ENCODE results near the gene TTC17.
"Not testable (repeated sequence)": the region's sequence is repeated elsewhere in the genome, so short reads cannot be mapped to it uniquely, and the experiment has no call there.

The TTC17 gene

DNA sequence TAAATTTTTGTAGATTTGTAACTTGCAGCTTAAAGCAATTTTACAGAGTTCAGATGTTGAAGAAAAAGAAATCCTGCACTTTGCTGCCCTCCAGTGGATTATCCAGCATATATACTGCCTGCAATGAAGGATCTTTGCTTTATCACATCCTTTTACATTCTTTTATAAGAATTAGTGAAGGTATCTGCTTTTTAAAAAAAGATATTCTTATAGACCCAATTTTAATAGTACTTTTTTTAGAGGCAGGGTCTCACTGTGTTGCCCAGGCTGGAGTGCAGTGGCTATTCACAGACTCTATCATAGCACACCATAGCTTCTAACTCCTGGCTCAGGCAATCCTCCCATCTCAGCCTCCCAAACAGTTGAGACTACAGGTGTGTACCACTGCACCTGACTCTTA, 60.7 kb downstream of the TTC17 start:
- H3K27me3 ChIP-seq (ENCODE audit: control insufficient read depth, insufficient read depth, low read length), result no peaks in the 10 kb centered on the region
- no peaks in the 10 kb centered on the region for H3K36me3 ChIP-seq (ENCODE audit: control insufficient read depth, insufficient read depth, low read length)
- no peak overlapping the region for H3K9ac ChIP-seq (ENCODE audit: low read depth, low read length)
- no peaks in the 10 kb centered on the region for H3K4me1 ChIP-seq (ENCODE audit: control insufficient read depth, insufficient read depth, low read length)
- no peak overlapping the region for H3K4me3 ChIP-seq (ENCODE audit: low read depth, low read length)
- no peaks in the 10 kb centered on the region for H3K9me3 ChIP-seq (ENCODE audit: control insufficient read depth, insufficient read depth, low read length)

DNA sequence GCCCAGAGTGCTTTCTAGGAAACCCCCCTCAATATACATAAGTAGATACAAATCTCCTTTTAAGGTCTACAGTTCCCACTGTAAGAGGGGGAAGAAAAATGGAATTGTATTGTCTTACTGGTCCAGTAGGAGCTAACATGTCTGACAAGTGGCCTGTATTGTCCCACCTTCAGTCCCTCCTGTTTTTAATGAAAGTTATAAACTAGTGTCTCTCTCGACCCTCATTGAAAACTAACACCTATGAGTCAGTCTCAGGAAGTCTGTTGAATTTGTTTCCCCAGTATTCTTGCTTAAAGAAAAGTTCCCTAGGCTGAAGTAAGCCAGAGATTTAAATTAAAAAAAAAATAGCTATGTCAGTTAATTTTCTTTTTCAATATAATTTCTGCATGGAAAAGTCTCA, 69.3 kb downstream of the TTC17 start:
- H3K27me3 ChIP-seq (ENCODE audit: control insufficient read depth, insufficient read depth, low read length), result no peaks in the 10 kb centered on the region
- no peaks in the 10 kb centered on the region for H3K36me3 ChIP-seq (ENCODE audit: control insufficient read depth, insufficient read depth, low read length)
- H3K9ac ChIP-seq (ENCODE audit: low read depth, low read length), result no peak overlapping the region
- no peak overlapping the region for H3K4me3 ChIP-seq (ENCODE audit: low read depth, low read length)
- no peaks in the 10 kb centered on the region for H3K9me3 ChIP-seq (ENCODE audit: control insufficient read depth, insufficient read depth, low read length)
- no peaks in the 10 kb centered on the region for H3K4me1 ChIP-seq (ENCODE audit: control insufficient read depth, insufficient read depth, low read length)

DNA sequence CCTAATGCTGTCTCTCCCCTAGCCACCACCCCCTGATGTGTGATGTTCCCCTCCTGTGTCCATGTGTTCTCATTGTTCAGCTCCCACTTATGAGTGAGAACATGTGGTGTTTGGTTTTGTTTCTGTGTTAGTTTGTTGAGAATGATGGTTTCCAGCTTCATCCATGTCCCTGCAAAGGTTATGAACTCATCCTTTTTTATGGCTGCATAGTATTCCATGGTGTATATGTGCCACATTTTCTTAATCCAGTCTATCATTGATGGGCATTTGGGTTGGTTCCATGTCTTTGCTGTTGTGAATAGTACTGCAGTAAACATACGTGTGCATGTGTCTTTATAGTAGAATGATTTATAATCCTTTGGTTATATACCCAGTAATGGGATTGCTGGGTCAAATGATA, 72.2 kb downstream of the TTC17 start:
- H3K4me3 ChIP-seq (ENCODE audit: low read depth, low read length); H3K9me3 ChIP-seq (ENCODE audit: control insufficient read depth, insufficient read depth, low read length); H3K4me1 ChIP-seq (ENCODE audit: control insufficient read depth, insufficient read depth, low read length); H3K36me3 ChIP-seq (ENCODE audit: control insufficient read depth, insufficient read depth, low read length); H3K27me3 ChIP-seq (ENCODE audit: control insufficient read depth, insufficient read depth, low read length); H3K9ac ChIP-seq (ENCODE audit: low read depth, low read length): not testable (repeated sequence)

DNA sequence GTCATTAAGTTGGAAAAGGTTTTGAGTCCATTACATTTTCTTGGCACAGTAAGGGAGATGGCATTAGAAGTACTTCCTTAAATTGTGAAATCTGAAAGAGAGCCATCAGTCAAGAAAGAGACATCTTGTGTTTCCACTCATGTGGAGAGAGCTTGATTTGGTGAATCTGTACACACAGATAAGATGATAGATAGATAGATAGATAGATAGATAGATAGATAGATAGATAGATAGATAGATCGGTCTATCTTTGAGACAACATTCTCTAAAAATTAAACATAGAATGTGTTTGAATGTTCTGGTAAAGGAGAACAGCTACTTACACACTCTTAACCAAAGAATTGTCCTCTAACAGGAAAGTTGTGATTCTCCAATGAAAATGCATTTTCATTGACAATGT, 76.2 kb downstream of the TTC17 start:
- Histone ChIP-seq H3K36me3 (ENCODE audit: control insufficient read depth, insufficient read depth, low read length) (no peaks in the 10 kb centered on the region), H3K4me3 (ENCODE audit: low read depth, low read length) (no peak overlapping the region)

DNA sequence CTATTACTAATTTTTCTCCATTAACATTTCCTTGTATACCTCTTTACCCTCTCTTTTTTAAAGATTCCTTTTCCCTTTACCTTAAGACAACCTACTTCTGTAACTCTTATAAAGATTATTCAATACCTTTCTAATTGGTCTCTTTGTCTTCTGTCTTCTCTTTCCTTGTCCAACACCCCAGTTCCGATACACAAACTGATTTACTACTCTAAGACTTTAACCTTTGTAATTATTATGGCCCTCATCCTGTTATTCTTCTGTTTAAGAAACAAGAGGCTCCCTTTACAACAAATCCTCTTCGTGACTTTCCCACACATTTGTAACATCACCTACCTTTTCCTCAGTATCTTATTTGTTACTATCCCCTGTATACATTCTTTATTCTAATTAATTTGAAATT, 81.8 kb downstream of the TTC17 start:
- no peaks in the 10 kb centered on the region for H3K9me3 ChIP-seq (ENCODE audit: control insufficient read depth, insufficient read depth, low read length)
- peaks cover 4% of the 10 kb centered on the region for H3K36me3 ChIP-seq (ENCODE audit: control insufficient read depth, insufficient read depth, low read length)

More for the DNA sequence above, 76.2 kb downstream of the TTC17 start:
- Histone ChIP-seq H3K27me3 (ENCODE audit: control insufficient read depth, insufficient read depth, low read length) (no peaks in the 10 kb centered on the region), H3K4me1 (ENCODE audit: control insufficient read depth, insufficient read depth, low read length) (no peaks in the 10 kb centered on the region), H3K9ac (ENCODE audit: low read depth, low read length) (no peak overlapping the region), H3K9me3 (ENCODE audit: control insufficient read depth, insufficient read depth, low read length) (no peaks in the 10 kb centered on the region)

DNA sequence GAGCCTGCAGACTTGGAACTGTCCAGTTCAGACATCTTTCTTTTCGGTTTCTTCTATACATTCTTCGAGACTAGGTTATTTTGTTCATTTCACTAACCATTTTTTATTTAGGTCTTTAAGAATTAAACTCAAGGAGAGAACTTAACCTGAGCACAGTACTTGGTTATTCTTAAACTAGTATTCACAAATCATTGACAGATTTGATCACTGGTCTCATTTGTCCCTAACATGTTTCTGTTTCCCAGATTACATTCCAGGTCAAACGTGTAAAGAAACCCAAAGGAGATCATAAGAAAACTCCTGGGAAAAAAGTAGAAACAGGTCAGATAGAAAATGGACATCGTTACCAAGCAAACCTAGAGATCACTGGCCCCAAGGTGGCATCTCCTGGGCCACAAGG, 85.1 kb downstream of the TTC17 start:
- Histone ChIP-seq H3K36me3 (ENCODE audit: control insufficient read depth, insufficient read depth, low read length) (peaks cover 6% of the 10 kb centered on the region), H3K27me3 (ENCODE audit: control insufficient read depth, insufficient read depth, low read length) (no peaks in the 10 kb centered on the region), H3K4me3 (ENCODE audit: low read depth, low read length) (no peak overlapping the region), H3K4me1 (ENCODE audit: control insufficient read depth, insufficient read depth, low read length) (no peaks in the 10 kb centered on the region), H3K9me3 (ENCODE audit: control insufficient read depth, insufficient read depth, low read length) (no peaks in the 10 kb centered on the region), H3K9ac (ENCODE audit: low read depth, low read length) (no peak overlapping the region)

More for the DNA sequence above, 81.8 kb downstream of the TTC17 start:
- no peak overlapping the region for H3K4me3 ChIP-seq (ENCODE audit: low read depth, low read length)
- H3K27me3 ChIP-seq (ENCODE audit: control insufficient read depth, insufficient read depth, low read length), result no peaks in the 10 kb centered on the region
- no peak overlapping the region for H3K9ac ChIP-seq (ENCODE audit: low read depth, low read length)
- no peaks in the 10 kb centered on the region for H3K4me1 ChIP-seq (ENCODE audit: control insufficient read depth, insufficient read depth, low read length)

DNA sequence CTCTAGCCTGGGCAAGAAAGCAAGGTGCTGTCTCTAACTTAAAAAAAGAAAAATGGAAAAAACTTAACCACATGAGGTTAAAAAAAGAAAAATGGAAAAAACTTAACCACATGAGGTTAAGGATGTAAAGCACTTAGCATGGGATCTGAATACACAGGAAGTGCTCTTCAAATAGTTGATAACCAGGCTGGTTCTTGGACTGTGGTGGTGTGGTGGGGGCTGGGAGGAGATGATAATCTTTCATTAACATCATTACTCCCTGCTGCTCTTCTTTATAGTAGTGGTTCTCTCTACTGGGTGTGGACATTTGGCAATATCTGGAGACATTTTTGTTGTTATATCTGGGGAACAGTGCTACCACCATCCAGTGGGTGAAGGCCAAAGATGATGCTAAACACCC, 88.4 kb downstream of the TTC17 start:
- no peak overlapping the region for H3K4me3 ChIP-seq (ENCODE audit: low read depth, low read length)
- no peaks in the 10 kb centered on the region for H3K4me1 ChIP-seq (ENCODE audit: control insufficient read depth, insufficient read depth, low read length)
- no peak overlapping the region for H3K9ac ChIP-seq (ENCODE audit: low read depth, low read length)
- H3K36me3 ChIP-seq (ENCODE audit: control insufficient read depth, insufficient read depth, low read length), result peaks cover 13% of the 10 kb centered on the region
- H3K9me3 ChIP-seq (ENCODE audit: control insufficient read depth, insufficient read depth, low read length), result no peaks in the 10 kb centered on the region
- H3K27me3 ChIP-seq (ENCODE audit: control insufficient read depth, insufficient read depth, low read length), result no peaks in the 10 kb centered on the region

DNA sequence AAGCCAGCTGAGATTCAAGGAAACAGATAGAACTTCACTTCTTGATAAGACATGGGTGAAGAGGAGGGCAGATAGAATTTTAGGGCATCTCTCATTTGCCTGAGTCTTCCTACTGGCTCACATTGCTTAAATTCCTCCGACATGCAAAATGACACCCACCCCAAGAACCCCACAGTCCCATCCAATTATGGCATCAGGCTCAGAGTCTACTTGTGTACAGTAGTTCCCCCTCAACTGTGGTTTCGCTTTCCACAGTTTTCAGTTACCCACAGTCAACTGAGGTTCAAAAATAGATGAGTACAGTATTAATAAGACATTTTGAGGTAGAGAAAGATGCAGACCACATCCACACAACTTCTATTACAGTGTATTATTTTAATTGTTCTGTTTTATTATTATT, 99.8 kb downstream of the TTC17 start:
- H3K4me1 ChIP-seq (ENCODE audit: control insufficient read depth, insufficient read depth, low read length), result no peaks in the 10 kb centered on the region
- no peak overlapping the region for H3K9ac ChIP-seq (ENCODE audit: low read depth, low read length)
- no peaks in the 10 kb centered on the region for H3K9me3 ChIP-seq (ENCODE audit: control insufficient read depth, insufficient read depth, low read length)
- H3K4me3 ChIP-seq (ENCODE audit: low read depth, low read length), result no peak overlapping the region
- H3K27me3 ChIP-seq (ENCODE audit: control insufficient read depth, insufficient read depth, low read length), result no peaks in the 10 kb centered on the region
- H3K36me3 ChIP-seq (ENCODE audit: control insufficient read depth, insufficient read depth, low read length), result no peaks in the 10 kb centered on the region

DNA sequence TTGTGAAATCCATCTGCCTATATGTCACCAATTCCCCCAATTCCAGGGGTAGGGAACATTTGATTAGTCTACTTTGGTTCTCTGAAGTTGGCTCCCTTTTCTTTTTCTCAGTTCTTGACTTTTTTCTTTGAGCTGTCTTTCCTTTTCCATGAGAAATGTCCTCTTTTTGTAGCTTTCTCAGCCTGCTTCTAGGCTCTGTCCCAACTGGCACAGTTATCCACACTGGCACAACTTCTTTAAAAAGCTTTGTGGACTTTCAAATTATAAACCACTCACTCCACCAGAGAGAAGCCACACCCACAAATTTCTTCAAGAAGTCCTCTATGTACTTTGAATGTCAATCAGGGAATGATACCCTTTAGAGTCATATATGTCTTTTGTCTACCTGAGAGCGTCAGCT, 100.5 kb downstream of the TTC17 start:
- Histone ChIP-seq H3K36me3 (ENCODE audit: control insufficient read depth, insufficient read depth, low read length) (no peaks in the 10 kb centered on the region), H3K9me3 (ENCODE audit: control insufficient read depth, insufficient read depth, low read length) (no peaks in the 10 kb centered on the region), H3K4me1 (ENCODE audit: control insufficient read depth, insufficient read depth, low read length) (no peaks in the 10 kb centered on the region), H3K27me3 (ENCODE audit: control insufficient read depth, insufficient read depth, low read length) (no peaks in the 10 kb centered on the region), H3K4me3 (ENCODE audit: low read depth, low read length) (no peak overlapping the region), H3K9ac (ENCODE audit: low read depth, low read length) (no peak overlapping the region)

DNA sequence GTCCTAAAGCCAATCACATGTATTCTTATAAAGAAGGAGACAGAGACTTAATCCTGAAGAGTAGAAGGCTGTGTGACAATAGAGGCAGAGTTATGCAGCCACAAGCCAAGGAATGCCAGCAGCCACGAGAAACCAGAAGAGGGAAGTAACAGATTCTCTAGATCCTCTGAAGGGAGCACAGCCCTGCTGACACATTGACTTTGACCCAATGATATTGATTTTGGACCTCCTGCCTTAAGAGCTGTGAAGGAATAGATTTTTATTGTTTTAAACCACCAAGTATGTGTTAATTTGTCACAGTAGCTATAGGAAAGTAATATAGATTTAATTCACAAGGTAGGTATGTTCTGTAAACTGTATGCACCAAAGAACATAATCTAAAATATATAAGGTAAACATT, 103.6 kb downstream of the TTC17 start:
- no peaks in the 10 kb centered on the region for H3K4me1 ChIP-seq (ENCODE audit: control insufficient read depth, insufficient read depth, low read length)
- no peaks in the 10 kb centered on the region for H3K36me3 ChIP-seq (ENCODE audit: control insufficient read depth, insufficient read depth, low read length)
- H3K9ac ChIP-seq (ENCODE audit: low read depth, low read length), result no peak overlapping the region
- no peaks in the 10 kb centered on the region for H3K9me3 ChIP-seq (ENCODE audit: control insufficient read depth, insufficient read depth, low read length)
- no peak overlapping the region for H3K4me3 ChIP-seq (ENCODE audit: low read depth, low read length)
- H3K27me3 ChIP-seq (ENCODE audit: control insufficient read depth, insufficient read depth, low read length), result no peaks in the 10 kb centered on the region

DNA sequence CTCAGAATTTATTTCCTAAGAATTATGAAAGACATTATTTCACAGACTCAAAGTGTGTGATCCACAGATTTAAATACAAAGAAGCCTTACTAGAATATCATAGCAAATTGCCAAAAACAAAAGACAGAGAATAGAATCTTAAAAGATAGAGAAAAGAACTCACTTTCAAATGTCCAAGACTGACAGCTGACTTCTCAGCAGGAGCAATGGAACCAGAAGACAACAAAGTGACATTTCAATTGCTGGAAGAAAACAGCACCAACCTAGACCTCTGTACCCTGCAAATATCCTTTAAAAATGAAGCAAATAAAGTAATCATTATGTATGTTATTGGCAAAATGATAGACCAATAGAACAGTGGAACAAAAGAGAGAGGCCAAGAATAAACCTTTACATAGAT, 109.2 kb downstream of the TTC17 start:
- H3K4me1 ChIP-seq (ENCODE audit: control insufficient read depth, insufficient read depth, low read length), result no peaks in the 10 kb centered on the region
- H3K9ac ChIP-seq (ENCODE audit: low read depth, low read length), result no peak overlapping the region
- peaks cover 2% of the 10 kb centered on the region for H3K36me3 ChIP-seq (ENCODE audit: control insufficient read depth, insufficient read depth, low read length)
- H3K27me3 ChIP-seq (ENCODE audit: control insufficient read depth, insufficient read depth, low read length), result no peaks in the 10 kb centered on the region
- H3K9me3 ChIP-seq (ENCODE audit: control insufficient read depth, insufficient read depth, low read length), result no peaks in the 10 kb centered on the region
- H3K4me3 ChIP-seq (ENCODE audit: low read depth, low read length), result no peak overlapping the region

DNA sequence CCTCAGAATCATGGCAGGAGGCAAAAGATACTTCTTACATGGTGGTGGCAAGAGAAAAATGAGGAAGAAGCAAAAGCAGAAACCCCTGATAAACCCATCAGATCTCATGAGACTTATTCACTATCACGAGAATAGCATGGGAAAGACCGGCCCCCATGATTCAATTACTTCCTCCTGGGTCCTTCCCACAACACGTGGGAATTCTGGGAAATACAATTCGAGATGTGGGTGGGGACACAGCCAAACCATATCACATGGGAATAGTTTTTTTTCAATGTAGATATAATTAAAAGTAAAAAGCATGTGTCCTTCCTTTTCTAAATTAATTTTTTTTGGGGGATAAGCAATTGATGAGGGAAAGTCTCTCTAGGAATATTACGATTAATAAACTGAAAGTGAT, 118.8 kb downstream of the TTC17 start:
- not testable (repeated sequence) for H3K9me3 ChIP-seq (ENCODE audit: control insufficient read depth, insufficient read depth, low read length); H3K27me3 ChIP-seq (ENCODE audit: control insufficient read depth, insufficient read depth, low read length); H3K4me1 ChIP-seq (ENCODE audit: control insufficient read depth, insufficient read depth, low read length); H3K9ac ChIP-seq (ENCODE audit: low read depth, low read length); H3K4me3 ChIP-seq (ENCODE audit: low read depth, low read length); H3K36me3 ChIP-seq (ENCODE audit: control insufficient read depth, insufficient read depth, low read length)

DNA sequence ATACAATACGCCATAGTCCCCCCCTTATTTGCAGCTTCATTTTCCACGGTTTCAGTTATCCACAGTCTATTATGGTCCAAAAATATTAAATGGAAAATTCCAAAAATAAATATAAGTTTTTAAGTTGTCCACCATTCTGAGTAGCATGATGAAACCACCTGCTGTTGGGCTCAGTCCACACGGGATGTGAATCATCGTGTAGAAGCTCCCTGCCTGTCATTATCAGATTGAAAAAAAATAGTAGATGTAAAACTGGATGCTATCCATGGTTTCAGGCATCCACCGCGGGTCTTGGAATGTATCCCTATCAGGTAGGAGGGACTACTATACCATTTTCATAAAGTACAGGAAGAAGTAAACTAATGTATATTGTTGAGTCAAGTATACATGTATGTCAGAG, 127.4 kb downstream of the TTC17 start:
- Histone ChIP-seq H3K4me3 (ENCODE audit: low read depth, low read length) (no peak overlapping the region), H3K36me3 (ENCODE audit: control insufficient read depth, insufficient read depth, low read length) (peaks cover 9% of the 10 kb centered on the region), H3K27me3 (ENCODE audit: control insufficient read depth, insufficient read depth, low read length) (no peaks in the 10 kb centered on the region), H3K4me1 (ENCODE audit: control insufficient read depth, insufficient read depth, low read length) (no peaks in the 10 kb centered on the region), H3K9me3 (ENCODE audit: control insufficient read depth, insufficient read depth, low read length) (no peaks in the 10 kb centered on the region), H3K9ac (ENCODE audit: low read depth, low read length) (no peak overlapping the region)
